GM12892 (cell line): ENCODE results near the gene DLG2.
A peak's percentile ranks its signal among the peaks of the same experiment; 100 is the strongest.
"Not testable (repeated sequence)": the region's sequence is repeated elsewhere in the genome, so short reads cannot be mapped to it uniquely, and the experiment has no call there.

ENCODE experiments used
- DNase-seq: peaks from one replicate; pipeline ENCODE4 v3.0.0; 2011; ENCODE audit not compliant: insufficient read length
- FAIRE-seq: peaks from 2 replicates; lab custom pipeline; 2011; peaks lifted over from hg19 to GRCh38; lab: Jason Lieb, UNC
- POLR2A ChIP-seq: IDR thresholded peaks from 2 replicates; pipeline ENCODE4 v1.6.1; 2011; ENCODE audit warnings: low read depth, low read length, control low read depth
- POLR2AphosphoS5 ChIP-seq: IDR thresholded peaks from 2 replicates; pipeline ENCODE4 v1.6.1; 2011; ENCODE audit warnings: low read depth, low read length, control low read depth
- TAF1 ChIP-seq: IDR thresholded peaks from 2 replicates; pipeline ENCODE4 v1.6.1; 2011; ENCODE audit warnings: low read depth, mild to moderate bottlenecking, control low read depth, low read length, borderline replicate concordance

The DLG2 gene

DNA sequence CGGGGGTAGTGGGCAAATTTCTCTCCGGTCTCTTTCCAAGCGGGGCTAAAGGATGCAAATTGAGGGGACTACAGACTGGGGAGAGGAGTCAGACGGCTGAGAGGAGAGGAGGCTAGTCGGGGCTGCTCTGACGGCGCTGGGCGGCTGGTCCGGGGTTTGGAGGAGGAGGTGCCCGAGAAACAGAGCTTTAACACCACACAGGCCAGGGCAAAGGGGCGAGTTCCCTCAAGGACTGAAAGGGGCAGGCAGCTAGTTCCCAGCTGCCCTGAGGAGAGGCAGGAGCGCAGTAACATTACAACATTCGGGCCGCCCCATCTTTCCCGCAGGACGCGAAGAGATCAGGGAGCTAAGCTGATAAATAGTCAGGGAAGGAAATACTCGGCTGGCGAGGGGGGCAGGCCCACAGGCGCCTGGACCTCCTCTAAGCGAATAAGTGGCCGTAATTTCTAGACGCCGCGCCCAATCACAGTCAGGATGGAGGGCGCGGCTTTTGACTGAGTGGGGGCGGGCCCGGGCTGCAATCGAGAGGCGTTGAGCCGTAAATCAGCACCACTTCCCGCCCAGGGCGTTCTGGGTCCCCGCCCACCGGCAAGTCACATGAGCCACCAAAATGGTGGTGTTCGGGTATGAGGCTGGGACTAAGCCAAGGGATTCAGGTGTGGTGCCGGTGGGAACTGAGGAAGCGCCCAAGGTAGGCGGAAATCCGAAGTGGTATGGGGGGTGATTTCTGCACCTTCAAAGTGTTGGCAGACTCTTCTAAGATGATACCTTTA, 1.0 kb upstream of the DLG2 start, which contains the start of gene TMEM126B:
Gene TMEM126B, plus strand, starts transcription at position 596 of the 773 bp plus-strand sequence. Its CDS starts 15 bp downstream, at position 611.
- FAIRE-seq, result peak; percentile 98
- TF ChIP-seq POLR2A (peak; percentile 86), TAF1 (peak; percentile 89), POLR2AphosphoS5 (peak; percentile 90)
- DNase-seq, result peak; percentile 56

DNA sequence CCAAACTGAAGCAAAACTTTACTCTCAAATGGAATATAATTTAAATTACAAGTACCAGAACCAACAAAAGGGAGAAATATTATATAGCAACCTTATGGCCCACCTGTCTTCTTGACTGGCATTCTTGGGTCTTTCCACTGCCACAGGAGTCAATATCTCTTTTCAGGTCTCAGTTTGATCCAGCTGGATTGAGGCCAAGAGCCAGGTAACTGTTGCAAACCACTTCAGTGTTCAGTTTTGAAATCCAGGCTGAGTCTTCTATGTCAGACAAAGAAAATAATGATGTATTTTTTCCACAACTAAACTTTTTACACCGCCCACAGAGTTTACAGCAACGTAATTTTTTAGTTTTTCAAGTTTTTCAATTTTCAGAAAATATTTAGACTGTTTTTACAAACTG, 648 bp downstream of the DLG2 start:
- TF ChIP-seq POLR2A, result no peak
- no peak for TF ChIP-seq POLR2AphosphoS5
- TF ChIP-seq TAF1, result no peak
- DNase-seq (no peak), FAIRE-seq (no peak)

DNA sequence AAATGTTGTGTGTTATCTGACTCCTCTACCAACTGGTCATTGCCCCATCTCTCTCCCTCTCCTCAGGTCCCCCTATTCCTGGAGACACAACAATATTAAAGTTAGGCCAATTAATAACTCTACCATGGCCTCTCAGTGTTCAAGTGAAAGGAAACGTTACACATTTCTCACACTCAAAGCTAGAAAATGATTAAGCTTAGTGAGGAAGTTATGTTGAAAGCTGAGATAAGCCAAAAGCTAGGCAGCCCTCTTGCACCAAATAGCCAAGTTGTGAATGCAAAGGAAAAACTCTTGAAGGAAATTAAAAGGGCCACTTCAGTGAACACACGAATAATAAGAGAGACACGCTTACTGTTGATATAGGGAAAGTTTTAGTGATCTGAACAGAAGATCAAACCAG, 6.9 kb downstream of the DLG2 start:
- FAIRE-seq, result peak; percentile 24
- no peak for DNase-seq
- TF ChIP-seq POLR2AphosphoS5, result no peak
- TF ChIP-seq TAF1, result no peak
- TF ChIP-seq POLR2A, result no peak

DNA sequence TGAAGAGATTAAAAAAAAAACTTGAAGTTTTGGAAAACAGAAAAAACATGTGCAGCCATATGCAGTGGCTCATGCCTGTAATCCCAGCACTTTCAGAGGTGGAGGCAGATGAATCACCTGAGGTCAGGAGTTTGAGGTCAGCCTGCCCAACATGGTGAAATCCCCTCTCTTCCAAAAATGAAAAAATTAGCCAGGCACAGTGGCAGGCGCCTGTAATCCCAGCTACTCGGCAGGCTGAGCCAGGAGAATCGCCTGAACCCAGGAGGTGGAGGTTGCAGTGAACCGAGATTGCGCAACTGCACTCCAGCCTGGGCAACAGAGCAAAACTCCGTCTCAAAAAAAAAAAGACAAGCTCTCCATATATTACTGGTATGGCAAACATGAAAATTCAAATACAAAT, 7.6 kb downstream of the DLG2 start:
- FAIRE-seq, result no peak

DNA sequence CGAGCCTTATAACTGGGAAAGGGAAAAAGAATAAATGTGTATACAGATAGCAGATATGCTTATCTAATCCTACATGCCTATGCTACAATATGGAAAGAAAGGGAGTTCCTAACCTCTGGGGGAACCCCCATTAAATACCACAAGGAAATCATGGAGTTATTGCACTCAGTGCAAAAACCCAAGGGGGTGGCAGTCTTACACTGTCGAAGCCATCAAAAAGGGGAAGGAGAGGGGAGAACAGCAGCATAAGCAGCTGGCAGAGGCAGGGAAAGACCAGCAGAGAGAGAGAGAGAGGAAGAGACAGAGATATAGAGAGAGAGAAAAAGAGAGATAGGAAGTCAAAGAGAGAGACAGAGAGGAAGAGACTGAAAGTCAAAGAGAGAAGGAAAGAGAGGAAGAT, 15.5 kb downstream of the DLG2 start:
- not testable (repeated sequence) for DNase-seq, FAIRE-seq

More for the DNA sequence above, 7.6 kb downstream of the DLG2 start:
- DNase-seq, result no peak
- TF ChIP-seq TAF1 (no peak), POLR2A (no peak), POLR2AphosphoS5 (no peak)

DNA sequence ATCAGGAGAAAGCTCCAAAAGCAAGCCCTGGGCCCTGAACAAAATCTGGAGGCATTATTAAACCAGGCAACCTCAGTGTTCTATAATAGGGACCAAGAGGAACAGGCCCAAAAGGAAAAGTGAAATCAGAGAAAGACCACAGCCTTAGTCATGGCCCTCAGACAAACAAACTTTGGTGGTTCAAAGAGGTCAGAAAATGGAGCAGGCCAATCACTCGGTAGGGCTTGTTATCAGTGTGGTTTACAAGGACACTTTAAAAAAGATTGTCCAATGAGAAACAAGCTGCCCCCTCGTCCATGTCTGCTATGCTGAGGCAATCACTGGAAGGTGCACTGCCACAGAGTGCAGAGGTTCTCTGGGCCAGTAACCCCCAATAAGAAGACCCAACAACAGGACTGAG, 17.9 kb downstream of the DLG2 start:
- not testable (repeated sequence) for DNase-seq, FAIRE-seq

DNA sequence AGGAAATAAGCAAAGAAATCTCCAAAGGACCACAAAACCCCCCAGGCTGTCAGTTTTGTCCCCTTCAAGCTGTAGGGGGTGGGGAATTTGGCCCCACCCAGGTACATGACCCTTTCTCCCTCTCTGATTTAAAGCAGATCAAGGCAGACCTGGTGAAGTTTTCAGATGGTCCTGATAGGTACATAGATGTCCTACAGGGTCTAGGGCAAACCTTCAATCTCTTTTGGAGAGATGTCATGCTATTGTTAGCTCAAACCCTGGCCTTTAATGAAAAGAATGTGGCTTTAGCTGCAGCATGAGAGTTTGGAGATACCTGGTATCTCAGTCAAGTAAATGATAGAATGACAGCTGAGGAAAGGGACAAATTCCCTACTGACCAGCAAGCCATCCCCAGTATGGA, 18.5 kb downstream of the DLG2 start:
- FAIRE-seq, result not testable (repeated sequence)

DNA sequence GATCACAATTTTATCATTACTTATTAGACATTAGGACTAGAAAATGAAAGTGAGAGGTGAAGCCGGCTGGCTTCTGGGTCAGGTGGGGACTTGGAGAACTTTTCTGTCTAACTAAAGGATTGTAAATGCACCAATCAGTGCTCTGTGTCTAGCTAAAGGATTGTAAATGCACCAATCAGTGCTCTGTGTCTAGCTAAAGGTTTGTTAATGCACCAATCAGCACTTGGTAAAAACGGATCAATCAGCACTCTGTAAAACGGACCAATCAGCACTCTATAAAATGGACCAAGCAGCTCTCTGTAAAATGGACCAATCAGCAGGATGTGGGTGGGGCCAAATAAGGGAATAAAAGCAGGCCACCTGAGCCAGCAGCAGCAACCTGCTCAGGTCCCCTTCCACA, 20.9 kb downstream of the DLG2 start:
- FAIRE-seq, DNase-seq: not testable (repeated sequence)

More for the DNA sequence above, 18.5 kb downstream of the DLG2 start:
- DNase-seq, result not testable (repeated sequence)

DNA sequence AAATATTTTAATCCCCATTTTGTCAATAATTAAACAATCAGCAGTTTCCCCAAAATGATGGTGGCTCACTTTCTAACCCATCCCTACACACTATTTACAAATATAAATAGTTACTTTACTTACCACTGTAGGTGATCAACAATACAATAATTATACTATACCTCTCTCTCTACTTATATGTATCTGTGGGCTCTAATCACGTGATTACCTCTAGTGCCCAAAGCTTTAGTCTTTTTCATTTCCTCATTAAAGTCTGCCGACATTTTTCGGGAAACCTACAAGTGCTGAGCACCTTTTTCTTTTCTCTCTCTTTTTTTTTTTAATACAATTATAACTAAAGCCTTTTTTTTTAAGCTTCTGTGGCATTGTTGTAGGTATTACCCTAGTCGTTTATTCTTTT, 23.9 kb downstream of the DLG2 start:
- no peak for FAIRE-seq
- DNase-seq, result no peak
- TF ChIP-seq POLR2AphosphoS5, result no peak
- TF ChIP-seq TAF1, result no peak
- no peak for TF ChIP-seq POLR2A

DNA sequence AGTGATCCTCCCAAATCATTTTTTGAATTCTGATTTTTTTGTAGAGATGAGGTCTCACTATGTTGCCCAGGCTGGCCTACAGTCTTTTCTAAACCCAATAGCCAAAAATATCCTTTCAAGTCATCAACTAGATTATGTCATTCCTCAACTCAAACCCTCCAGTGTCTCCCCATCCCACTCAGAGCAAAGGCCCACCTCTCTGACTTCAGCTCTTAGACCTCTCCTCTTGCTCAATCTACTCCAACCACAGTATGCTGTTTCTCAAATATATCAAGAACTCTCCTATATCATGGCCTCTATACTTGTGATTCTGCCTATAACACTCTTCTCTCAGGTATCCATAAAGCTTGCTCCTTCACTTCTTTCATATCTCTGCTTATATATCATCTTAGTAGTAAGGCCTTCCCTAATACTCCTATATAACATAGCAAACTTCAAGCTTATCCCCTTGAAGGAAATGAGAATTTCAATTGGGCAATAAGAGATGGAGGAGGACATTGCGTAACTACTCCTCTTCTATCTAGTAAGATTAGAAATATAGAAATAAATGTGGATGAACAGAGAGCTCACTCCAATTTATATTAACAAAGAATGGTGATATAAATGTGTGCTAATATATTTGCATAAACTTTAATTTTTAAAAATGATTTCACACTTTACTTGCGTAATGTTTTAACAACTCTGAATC, 24.5 kb downstream of the DLG2 start:
- TF ChIP-seq TAF1 (no peak), POLR2AphosphoS5 (no peak), POLR2A (no peak)
- FAIRE-seq (no peak), DNase-seq (no peak)

DNA sequence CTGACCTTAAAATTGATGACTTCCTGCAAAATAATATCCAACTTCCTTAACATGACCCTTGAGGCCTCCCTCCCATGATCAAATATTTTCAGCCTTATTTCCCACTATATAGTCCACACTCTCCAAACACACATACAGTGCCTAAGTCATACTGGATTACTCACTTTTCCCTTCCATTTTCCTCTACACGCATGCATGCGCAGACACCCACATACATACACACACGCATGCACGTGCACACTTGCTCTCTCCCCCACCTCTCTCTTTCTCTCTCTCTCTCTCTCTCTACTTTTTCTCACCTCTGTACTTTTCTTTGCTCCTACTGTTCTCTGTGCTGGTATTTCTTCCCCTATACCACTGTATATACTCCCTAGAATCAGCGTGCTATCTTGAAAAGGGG, 28.1 kb downstream of the DLG2 start:
- peak; percentile 14 for FAIRE-seq
- TF ChIP-seq TAF1 (no peak), POLR2AphosphoS5 (no peak), POLR2A (no peak)
- no peak for DNase-seq

DNA sequence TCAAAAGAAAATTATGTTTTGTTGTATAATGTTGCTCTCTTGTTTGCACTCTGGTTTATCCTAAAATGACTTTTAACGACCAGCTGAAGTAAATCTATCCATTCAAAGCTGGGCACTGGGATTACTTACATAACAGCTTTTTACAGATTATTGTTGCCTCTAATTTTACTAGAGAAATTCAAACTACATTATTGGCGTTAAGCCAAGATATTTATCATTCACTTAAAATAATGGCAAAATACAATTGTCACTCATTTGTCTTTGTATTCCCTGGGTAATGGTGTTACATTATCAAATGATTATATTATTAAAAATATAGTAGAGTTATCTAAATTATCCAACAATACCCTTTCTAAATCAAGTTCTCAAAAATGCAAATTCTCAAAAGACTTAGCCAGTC, 30.3 kb downstream of the DLG2 start:
- DNase-seq (no peak), FAIRE-seq (no peak)
- TF ChIP-seq POLR2A, result no peak
- no peak for TF ChIP-seq POLR2AphosphoS5
- no peak for TF ChIP-seq TAF1
